ENCODE measurements around the gene TIGD6.

Gene TIGD6

GRCh38 chr5:150009671-150010387 is 9.4 kb upstream of the TIGD6 start:
- TF ChIP-seq CTCF (IDR thresholded peaks at IDR 0.05; ENCODE audit: low read length) (no peak), EZH2 (IDR thresholded peaks at IDR 0.05; ENCODE audit: borderline replicate concordance, low read length) (no peak)
- Histone ChIP-seq H3K9ac (ENCODE audit: low read length) (no peak overlapping the region), H3K36me3 (ENCODE audit: insufficient read depth, low read length) (peaks cover 98% of the 10 kb centered on the region), H3K4me1 (ENCODE audit: insufficient read depth, low read length, severe bottlenecking) (no peaks in the 10 kb centered on the region), H3F3A (ENCODE audit: insufficient read depth, low read length) (no peaks in the 10 kb centered on the region), H3K4me3 (ENCODE audit: low read depth, low read length, poor library complexity, severe bottlenecking) (no peak overlapping the region), H3K27ac (ENCODE audit: low read depth, low read length, poor library complexity, severe bottlenecking) (no peak overlapping the region), H3K9me3 (ENCODE audit: low read length) (peaks cover 6% of the 10 kb centered on the region; the same call in 1 of the 2 replicates), H3K9me2 (ENCODE audit: low read depth, low read length) (no peaks in the 10 kb centered on the region), H2AFZ (ENCODE audit: low read length) (no peak overlapping the region), H4K20me1 (ENCODE audit: insufficient read depth, low read length) (no peaks in the 10 kb centered on the region), H3K4me2 (ENCODE audit: low read length) (no peak overlapping the region), H3K79me2 (ENCODE audit: insufficient read depth, low read length) (peaks cover 7% of the 10 kb centered on the region; the same call in 1 of the 2 replicates), H3K27me3 (ENCODE audit: insufficient read depth, low read length) (no peaks in the 10 kb centered on the region)

GRCh38 chr5:150007050-150007449 is 6.6 kb upstream of the TIGD6 start:
- H3K27me3 ChIP-seq (ENCODE audit: insufficient read depth, low read length): no peaks in the 10 kb centered on the region

GRCh38 chr5:150006318-150006717 is 5.9 kb upstream of the TIGD6 start:
- Histone ChIP-seq H3K4me1 (ENCODE audit: insufficient read depth, low read length, severe bottlenecking) (peaks cover 11% of the 10 kb centered on the region), H3K4me2 (ENCODE audit: low read length) (no peak overlapping the region), H3K36me3 (ENCODE audit: insufficient read depth, low read length) (peaks cover 77% of the 10 kb centered on the region), H3K4me3 (ENCODE audit: low read depth, low read length, poor library complexity, severe bottlenecking) (no peak overlapping the region), H3K27me3 (ENCODE audit: insufficient read depth, low read length) (no peaks in the 10 kb centered on the region), H3K9me2 (ENCODE audit: low read depth, low read length) (no peaks in the 10 kb centered on the region), H3K79me2 (ENCODE audit: insufficient read depth, low read length) (peaks cover 30% of the 10 kb centered on the region), H2AFZ (ENCODE audit: low read length) (no peak overlapping the region), H4K20me1 (ENCODE audit: insufficient read depth, low read length) (no peaks in the 10 kb centered on the region), H3K9me3 (ENCODE audit: low read length) (no peaks in the 10 kb centered on the region), H3K9ac (ENCODE audit: low read length) (no peak overlapping the region), H3F3A (ENCODE audit: insufficient read depth, low read length) (no peaks in the 10 kb centered on the region), H3K27ac (ENCODE audit: low read depth, low read length, poor library complexity, severe bottlenecking) (no peak overlapping the region)
- no peak for TF ChIP-seq CTCF (IDR thresholded peaks at IDR 0.05; ENCODE audit: low read length)
- no peak for TF ChIP-seq EZH2 (IDR thresholded peaks at IDR 0.05; ENCODE audit: borderline replicate concordance, low read length)

More at GRCh38 chr5:150007050-150007449, 6.6 kb upstream of the TIGD6 start:
- TF ChIP-seq EZH2 (IDR thresholded peaks at IDR 0.05; ENCODE audit: borderline replicate concordance, low read length) (no peak), CTCF (IDR thresholded peaks at IDR 0.05; ENCODE audit: low read length) (no peak)
- H3K9me3 ChIP-seq (ENCODE audit: low read length): 0 out of 2 replicates have a peak, but pooled peaks cover 2% of the 10 kb centered on the region
- no peak overlapping the region for H3K9ac ChIP-seq (ENCODE audit: low read length)
- no peak overlapping the region for H2AFZ ChIP-seq (ENCODE audit: low read length)
- peaks cover 83% of the 10 kb centered on the region for H3K36me3 ChIP-seq (ENCODE audit: insufficient read depth, low read length)
- no peak overlapping the region for H3K4me2 ChIP-seq (ENCODE audit: low read length)
- no peak overlapping the region for H3K27ac ChIP-seq (ENCODE audit: low read depth, low read length, poor library complexity, severe bottlenecking)
- no peaks in the 10 kb centered on the region for H3F3A ChIP-seq (ENCODE audit: insufficient read depth, low read length)
- no peak overlapping the region for H3K4me3 ChIP-seq (ENCODE audit: low read depth, low read length, poor library complexity, severe bottlenecking)
- H3K9me2 ChIP-seq (ENCODE audit: low read depth, low read length): no peaks in the 10 kb centered on the region
- no peaks in the 10 kb centered on the region for H4K20me1 ChIP-seq (ENCODE audit: insufficient read depth, low read length)
- peaks cover 7% of the 10 kb centered on the region for H3K4me1 ChIP-seq (ENCODE audit: insufficient read depth, low read length, severe bottlenecking)
- H3K79me2 ChIP-seq (ENCODE audit: insufficient read depth, low read length): peaks cover 27% of the 10 kb centered on the region
